IPS-18c (cell line): ENCODE data around the gene S100A2.
"Not testable (repeated sequence)": the region's sequence is repeated elsewhere in the genome, so short reads cannot be mapped to it uniquely, and the experiment has no call there.

Experiments
- H3K4me3 ChIP-seq: 2 replicates; pipeline ENCODE4 v1.7.0; 2013; ENCODE audit warnings: low read depth, mild to moderate bottlenecking, low read length, moderate library complexity; ENCODE audit not compliant: insufficient read depth
- H3K9me3 ChIP-seq: one replicate; pipeline ENCODE4 v1.6.1; 2013; ENCODE audit warnings: mild to moderate bottlenecking, low read length, moderate library complexity; ENCODE audit not compliant: control insufficient read depth, insufficient read depth

Gene S100A2

DNA sequence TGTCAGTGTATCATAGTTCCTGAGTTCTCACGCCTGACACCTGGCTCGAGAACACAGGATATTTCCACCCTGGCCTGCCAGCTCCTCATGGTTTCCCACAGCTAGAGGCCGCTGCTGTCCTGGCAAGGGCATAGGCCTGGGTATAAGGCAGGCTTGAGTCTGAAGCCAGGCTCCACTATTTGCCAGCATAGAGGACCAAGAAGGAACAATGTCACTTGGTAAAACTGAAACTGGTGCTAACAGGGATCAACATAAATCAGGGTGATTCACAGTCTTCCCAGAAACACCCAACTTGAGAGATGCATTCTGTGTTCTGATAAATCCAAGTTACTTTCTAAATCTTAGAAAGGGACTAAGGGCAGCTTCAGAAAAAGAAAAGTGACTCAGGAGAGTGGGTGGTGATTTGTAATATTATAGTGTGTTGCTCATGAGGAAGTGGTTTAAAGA lies 6.9 kb upstream of the S100A2 start:
- H3K4me3 ChIP-seq, result no peak overlapping the region
- H3K9me3 ChIP-seq, result peaks cover 4% of the 10 kb centered on the region

- Histone ChIP-seq H3K4me3 (no peak overlapping the region), H3K9me3 (peaks cover 4% of the 10 kb centered on the region)
Observed at GRCh38 chr1:153571706-153572105, 6.1 kb upstream of the S100A2 start.

GRCh38 chr1:153570874-153571273 lies 5.2 kb upstream of the S100A2 start:
- Histone ChIP-seq H3K4me3 (no peak overlapping the region), H3K9me3 (peaks cover 4% of the 10 kb centered on the region)

GRCh38 chr1:153569465-153569864 lies 3.8 kb upstream of the S100A2 start:
- Histone ChIP-seq H3K4me3 (no peak overlapping the region), H3K9me3 (peaks cover 2% of the 10 kb centered on the region)

- H3K9me3 ChIP-seq, result peaks cover 2% of the 10 kb centered on the region
- H3K4me3 ChIP-seq, result no peak overlapping the region
Observed at GRCh38 chr1:153568367-153569099, 2.9 kb upstream of the S100A2 start.

DNA sequence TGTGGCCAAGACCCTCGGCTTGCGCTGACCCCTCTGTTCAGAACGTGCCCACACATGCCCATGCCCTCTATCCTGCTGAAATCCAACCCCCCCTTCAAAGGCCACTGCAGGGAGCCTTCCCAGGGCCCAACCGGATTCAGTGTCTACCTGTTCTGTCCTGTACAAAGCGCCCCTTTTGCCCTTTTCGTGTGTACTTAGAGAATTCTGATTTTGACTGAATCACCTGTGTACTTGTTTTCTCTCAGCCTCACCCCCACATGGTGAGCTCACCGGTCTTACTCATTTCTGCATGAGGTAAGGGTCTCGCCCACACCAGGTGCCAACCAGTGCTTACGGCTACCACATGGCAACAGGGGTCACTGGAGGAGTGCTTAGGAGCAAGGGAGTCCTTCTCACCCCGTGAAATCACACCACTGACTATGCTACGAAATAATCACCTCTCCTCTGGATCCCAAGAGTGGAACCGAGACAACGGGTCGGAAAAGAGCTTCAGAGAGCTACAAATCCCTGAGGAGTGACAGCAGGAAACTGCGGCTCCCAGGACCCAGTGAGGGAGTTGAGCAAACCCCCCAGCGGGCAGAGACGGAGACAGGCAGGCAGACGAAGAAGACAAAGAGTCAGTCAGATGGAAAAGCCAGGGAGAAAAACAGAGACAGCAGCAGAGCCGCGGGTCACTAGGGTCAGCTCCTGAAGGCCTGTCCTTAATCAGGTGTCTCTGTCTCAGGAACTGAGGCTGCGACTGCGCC lies 2.1 kb upstream of the S100A2 start:
- no peak overlapping the region; the same call in 1 of the 2 replicates for H3K4me3 ChIP-seq
- H3K9me3 ChIP-seq, result peaks cover 2% of the 10 kb centered on the region

DNA sequence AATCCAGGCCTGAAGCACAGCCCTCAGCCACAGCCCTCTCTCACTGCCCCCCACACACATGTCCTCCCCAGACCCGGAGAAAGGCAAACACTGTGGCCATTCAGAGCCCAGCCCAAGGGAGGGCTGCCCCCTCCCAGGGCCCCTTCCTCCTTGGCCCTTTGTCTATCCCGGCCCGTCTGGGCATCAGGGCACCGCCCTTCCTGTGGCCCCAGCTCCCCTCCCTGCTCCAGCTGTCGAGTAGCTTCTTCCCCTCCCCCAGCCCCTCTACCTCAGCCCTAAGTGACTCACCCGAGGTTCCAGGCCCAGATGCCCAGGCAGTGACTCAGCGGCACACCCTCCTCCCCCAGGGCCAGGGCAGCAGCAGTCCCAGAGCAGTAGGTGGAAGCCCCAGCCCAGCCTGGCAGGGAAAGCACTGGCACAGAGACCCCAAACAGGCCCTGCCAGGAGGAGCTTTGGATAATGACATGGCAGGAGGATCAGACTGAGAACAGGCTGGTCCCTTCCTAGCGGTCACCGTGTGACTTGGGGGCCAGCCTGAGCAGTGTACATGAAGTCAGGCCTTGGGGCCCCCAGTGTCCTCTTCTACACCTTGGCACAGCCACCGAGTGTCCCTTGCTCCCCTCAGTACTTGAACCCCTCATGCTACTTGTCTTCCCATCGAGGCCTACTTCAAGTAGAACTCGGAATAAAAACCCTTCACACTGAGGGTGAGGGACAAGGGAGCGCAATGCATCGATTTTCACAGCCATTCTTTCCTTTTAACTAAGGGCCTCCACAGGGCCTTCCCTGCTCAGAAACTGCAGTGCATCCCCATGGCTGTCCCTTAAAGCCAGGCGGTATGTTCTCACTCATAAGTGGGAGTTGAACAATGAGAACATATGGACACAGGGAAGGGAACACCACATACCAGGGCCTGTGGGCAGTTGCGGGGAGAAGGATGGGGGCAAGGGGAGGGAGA lies 1.0 kb upstream of the S100A2 start:
- no peaks in the 10 kb centered on the region for H3K9me3 ChIP-seq
- no peak overlapping the region for H3K4me3 ChIP-seq

DNA sequence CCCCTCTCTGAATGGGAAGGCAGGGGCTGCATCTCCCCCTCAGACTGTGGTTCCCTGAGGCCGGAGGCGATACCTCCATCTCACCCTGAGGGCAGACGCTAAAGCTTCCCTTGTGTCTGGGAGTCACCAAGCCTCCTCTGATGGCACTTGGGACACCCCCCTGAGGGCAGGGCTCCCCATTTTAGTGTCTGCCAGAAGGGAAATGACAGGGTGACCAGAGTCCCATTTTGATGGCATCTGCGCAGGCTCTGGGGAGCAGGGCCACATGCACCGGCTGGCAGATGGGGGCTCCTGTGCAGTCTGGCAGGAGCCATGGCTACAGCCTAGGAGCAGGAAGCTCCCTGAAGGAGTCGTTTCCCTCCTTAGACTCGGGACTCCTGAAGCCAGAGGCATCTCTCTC lies 1.7 kb downstream of the S100A2 start:
- H3K9me3 ChIP-seq, result no peaks in the 10 kb centered on the region
- no peak overlapping the region for H3K4me3 ChIP-seq

DNA sequence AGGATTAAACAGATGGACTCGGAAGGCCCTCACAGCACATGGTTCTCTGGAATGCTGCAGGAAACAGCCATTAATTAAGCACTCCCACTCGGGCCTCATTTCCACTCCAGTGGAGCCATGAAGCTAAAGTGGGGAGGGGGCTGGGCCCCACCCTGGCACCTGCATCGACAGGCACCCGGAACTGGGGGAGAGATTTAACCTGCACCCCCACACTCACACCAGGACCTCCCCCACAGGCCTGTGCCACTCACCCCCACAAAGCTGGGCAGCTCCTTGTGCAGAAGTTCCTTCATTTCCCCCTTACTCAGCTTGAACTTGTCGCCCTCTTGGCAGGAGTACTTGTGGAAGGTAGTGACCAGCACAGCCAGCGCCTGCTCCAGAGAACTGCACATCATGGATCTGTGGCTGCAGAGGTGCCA lies 2.2 kb downstream of the S100A2 start:
- Histone ChIP-seq H3K9me3 (no peaks in the 10 kb centered on the region), H3K4me3 (no peak overlapping the region)

- not testable (repeated sequence) for H3K9me3 ChIP-seq
Observed at GRCh38 chr1:153562021-153562420, 3.6 kb downstream of the S100A2 start.

DNA sequence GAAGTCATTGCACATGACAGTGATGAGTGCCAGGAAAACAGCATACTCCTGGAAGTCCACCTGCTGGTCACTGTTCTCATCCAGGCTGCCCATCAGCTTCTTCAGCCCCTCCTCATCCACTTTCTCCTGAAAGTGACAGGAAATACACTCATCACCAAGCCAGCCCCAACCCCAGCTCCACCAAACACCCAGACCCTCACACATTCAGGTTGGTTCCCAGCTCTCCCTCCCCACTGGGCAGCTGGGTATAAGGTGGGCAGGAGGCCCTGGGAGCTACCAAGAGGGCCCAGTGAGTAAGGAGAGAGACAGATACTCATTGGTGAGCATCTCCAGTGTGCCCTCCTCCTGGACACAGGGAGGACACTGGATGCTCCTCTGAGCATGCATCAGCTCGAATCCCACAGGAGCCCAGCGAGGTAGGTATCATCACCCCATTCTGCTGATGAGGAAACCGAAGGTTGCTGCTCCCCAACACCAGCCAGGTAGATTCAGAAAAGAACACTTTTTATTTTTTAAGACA lies 4.1 kb downstream of the S100A2 start:
- Histone ChIP-seq H3K4me3 (no peak overlapping the region), H3K9me3 (no peaks in the 10 kb centered on the region)

More at GRCh38 chr1:153562021-153562420, 3.6 kb downstream of the S100A2 start:
- H3K4me3 ChIP-seq, result not testable (repeated sequence)

GRCh38 chr1:153560771-153561465 lies 4.7 kb downstream of the S100A2 start:
- Histone ChIP-seq H3K4me3 (no peak overlapping the region), H3K9me3 (no peaks in the 10 kb centered on the region)

- H3K4me3 ChIP-seq, result no peak overlapping the region
Observed at GRCh38 chr1:153560241-153560640, 5.4 kb downstream of the S100A2 start.

DNA sequence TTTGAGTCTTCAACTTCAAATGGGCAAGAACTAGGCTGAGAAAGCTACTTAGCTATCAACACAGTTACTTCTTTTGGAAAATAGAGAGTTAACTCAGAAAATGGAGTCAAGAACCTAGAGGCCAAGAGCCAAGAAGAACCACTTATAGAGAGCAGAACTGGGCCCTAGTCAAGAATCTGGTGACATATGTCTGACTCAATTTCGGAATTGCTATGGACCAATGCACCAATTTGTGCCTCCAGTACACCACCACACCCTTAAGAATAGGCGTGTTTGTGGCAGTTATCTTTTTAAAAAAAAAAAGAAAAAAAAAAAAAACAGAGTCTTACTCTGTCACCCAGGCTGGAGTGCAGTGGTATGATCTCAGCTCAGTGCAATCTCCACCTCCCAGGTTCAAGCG lies 7.8 kb downstream of the S100A2 start:
- H3K9me3 ChIP-seq, result no peaks in the 10 kb centered on the region

More at GRCh38 chr1:153560241-153560640, 5.4 kb downstream of the S100A2 start:
- no peaks in the 10 kb centered on the region for H3K9me3 ChIP-seq

DNA sequence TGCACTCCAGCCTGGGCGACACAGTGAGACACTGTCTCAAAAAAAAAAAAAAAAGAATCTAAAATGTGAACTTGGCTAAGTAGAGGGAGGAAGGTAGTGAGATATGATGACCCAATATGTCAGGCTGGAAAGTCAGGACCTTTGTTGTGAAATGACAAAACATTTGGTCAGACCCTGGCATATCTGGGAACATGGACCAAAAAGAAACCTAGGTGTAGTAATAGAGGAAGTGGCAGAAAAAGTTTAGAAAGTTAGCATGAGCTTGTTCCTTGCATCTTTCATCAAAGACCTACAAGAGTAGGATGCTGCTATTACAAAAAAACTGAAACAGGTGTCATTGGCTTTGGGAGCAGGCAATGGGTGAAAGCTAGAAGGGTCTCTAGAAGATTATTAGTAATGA lies 9.3 kb downstream of the S100A2 start:
- Histone ChIP-seq H3K4me3 (no peak overlapping the region), H3K9me3 (no peaks in the 10 kb centered on the region)

More for the DNA sequence above, 7.8 kb downstream of the S100A2 start:
- H3K4me3 ChIP-seq, result no peak overlapping the region

GRCh38 chr1:153553830-153554541 lies 11.7 kb downstream of the S100A2 start:
- H3K4me3 ChIP-seq, result no peak overlapping the region
- H3K9me3 ChIP-seq, result no peaks in the 10 kb centered on the region
